ENCODE data around the gene NDST3.

DNA sequence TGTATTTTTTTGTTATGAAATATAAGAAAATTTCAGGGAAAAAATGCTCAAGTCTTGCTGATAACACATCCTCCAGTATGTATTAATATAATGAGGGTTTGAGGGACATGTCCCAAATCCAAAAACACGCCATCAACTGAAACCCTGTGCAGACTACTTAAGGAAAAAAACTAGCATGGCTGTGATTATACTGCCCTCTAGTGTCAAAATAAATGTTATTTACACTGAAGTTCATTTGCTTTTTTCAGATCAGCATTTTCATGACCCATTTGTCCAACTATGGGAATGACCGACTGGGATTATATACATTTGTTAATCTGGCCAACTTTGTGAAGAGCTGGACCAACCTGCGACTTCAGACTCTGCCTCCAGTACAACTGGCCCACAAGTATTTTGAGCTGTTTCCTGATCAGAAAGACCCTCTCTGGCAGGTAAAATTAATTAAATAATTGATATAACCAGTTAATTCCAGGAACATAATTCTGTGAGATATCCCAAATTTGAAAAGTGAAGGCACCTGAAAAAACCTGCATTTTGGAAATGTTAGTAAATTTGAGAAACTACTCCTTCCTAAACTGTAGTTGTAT, 190.1 kb downstream of the NDST3 start:
- TF ChIP-seq, protein P1, sequence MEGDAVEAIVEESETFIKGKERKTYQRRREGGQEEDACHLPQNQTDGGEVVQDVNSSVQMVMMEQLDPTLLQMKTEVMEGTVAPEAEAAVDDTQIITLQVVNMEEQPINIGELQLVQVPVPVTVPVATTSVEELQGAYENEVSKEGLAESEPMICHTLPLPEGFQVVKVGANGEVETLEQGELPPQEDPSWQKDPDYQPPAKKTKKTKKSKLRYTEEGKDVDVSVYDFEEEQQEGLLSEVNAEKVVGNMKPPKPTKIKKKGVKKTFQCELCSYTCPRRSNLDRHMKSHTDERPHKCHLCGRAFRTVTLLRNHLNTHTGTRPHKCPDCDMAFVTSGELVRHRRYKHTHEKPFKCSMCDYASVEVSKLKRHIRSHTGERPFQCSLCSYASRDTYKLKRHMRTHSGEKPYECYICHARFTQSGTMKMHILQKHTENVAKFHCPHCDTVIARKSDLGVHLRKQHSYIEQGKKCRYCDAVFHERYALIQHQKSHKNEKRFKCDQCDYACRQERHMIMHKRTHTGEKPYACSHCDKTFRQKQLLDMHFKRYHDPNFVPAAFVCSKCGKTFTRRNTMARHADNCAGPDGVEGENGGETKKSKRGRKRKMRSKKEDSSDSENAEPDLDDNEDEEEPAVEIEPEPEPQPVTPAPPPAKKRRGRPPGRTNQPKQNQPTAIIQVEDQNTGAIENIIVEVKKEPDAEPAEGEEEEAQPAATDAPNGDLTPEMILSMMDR (IDR thresholded peaks at IDR 0.05; ENCODE audit: insufficient read depth, low read length, poor library complexity, severe bottlenecking) = no peak
- TF ChIP-seq EZH2phosphoT487 (conservative IDR thresholded peaks at IDR 0.05; ENCODE audit: low read length) = no peak

All from SU-DHL-6 (cell line).